SK-N-SH treated with all-trans-retinoic acid at 6 μM for 48 hours (cell line): Measurements from ENCODE around the gene KLHDC3.
"Not testable (repeated sequence)": the region's sequence is repeated elsewhere in the genome, so short reads cannot be mapped to it uniquely, and the experiment has no call there.

Source experiments
- ATAC-seq: fragments of 200-7000 bp; cut with Tn5 transposase; 3 replicates; pipeline ENCODE4 v1.9.1; 2020; ENCODE audit warnings: mild to moderate bottlenecking, moderate library complexity
- ARNTL ChIP-seq: fragments of 450-650 bp; formaldehyde crosslinking; IDR thresholded peaks from 2 replicates; pipeline ENCODE4 v1.5.0; 2020; ENCODE audit warnings: low read depth, mild to moderate bottlenecking, moderate library complexity, borderline replicate concordance
- BACH2 ChIP-seq: fragments of 250-450 bp; sonication (Bioruptor Pico); IDR thresholded peaks from 2 replicates; pipeline ENCODE4 v1.9.0; 2021; ENCODE audit warnings: mild to moderate bottlenecking, borderline replicate concordance
- CREB5 ChIP-seq: fragments of 250-450 bp; sonication (Bioruptor Pico); IDR thresholded peaks from 2 replicates; pipeline ENCODE4 v1.5.1; 2020; ENCODE audit warnings: low read depth, mild to moderate bottlenecking, moderate library complexity
- CSDC2 ChIP-seq: fragments of 250-450 bp; sonication (Bioruptor Pico); IDR thresholded peaks from 2 replicates; pipeline ENCODE4 v1.5.0; 2020; ENCODE audit warnings: mild to moderate bottlenecking, moderate library complexity
- CSRNP3 ChIP-seq: fragments of 250-450 bp; sonication (Bioruptor Pico); IDR thresholded peaks from 2 replicates; pipeline ENCODE4 v1.5.1; 2021; ENCODE audit warnings: mild to moderate bottlenecking, moderate library complexity
- ESRRG ChIP-seq: fragments of 250-450 bp; sonication (Bioruptor Pico); IDR thresholded peaks from 2 replicates; pipeline ENCODE4 v1.6.1; 2021; ENCODE audit warnings: mild to moderate bottlenecking
- GLIS3 ChIP-seq: fragments of 250-450 bp; sonication (Bioruptor Pico); IDR thresholded peaks from 2 replicates; pipeline ENCODE4 v1.5.0; 2020; ENCODE audit warnings: mild to moderate bottlenecking, moderate library complexity
- OSR1 ChIP-seq: fragments of 250-450 bp; sonication (Bioruptor Pico); IDR thresholded peaks from 2 replicates; pipeline ENCODE4 v1.8.0; 2022; ENCODE audit warnings: moderate library complexity, mild to moderate bottlenecking, inconsistent platforms
- PATZ1 ChIP-seq: fragments of 250-450 bp; sonication (Bioruptor Pico); IDR thresholded peaks from 2 replicates; pipeline ENCODE4 v1.8.0; 2020; ENCODE audit warnings: mild to moderate bottlenecking, moderate library complexity, borderline replicate concordance
- PPARA ChIP-seq: fragments of 250-450 bp; sonication (Bioruptor Pico); IDR thresholded peaks from 2 replicates; pipeline ENCODE4 v1.5.0; 2020; ENCODE audit warnings: mild to moderate bottlenecking, borderline replicate concordance
- RARB ChIP-seq: fragments of 250-450 bp; sonication (Bioruptor Pico); IDR thresholded peaks from 2 replicates; pipeline ENCODE4 v1.8.0; 2021; ENCODE audit warnings: mild to moderate bottlenecking, moderate library complexity
- SNAI2 ChIP-seq: fragments of 250-450 bp; sonication (Bioruptor Pico); IDR thresholded peaks from 2 replicates; pipeline ENCODE4 v1.5.0; 2020; ENCODE audit warnings: mild to moderate bottlenecking, moderate library complexity
- TCF4 ChIP-seq: fragments of 250-450 bp; sonication (Bioruptor Pico); IDR thresholded peaks from 2 replicates; pipeline ENCODE4 v1.8.0; 2021; ENCODE audit warnings: mild to moderate bottlenecking, moderate library complexity, borderline replicate concordance
- TOX ChIP-seq: fragments of 250-450 bp; sonication (Bioruptor Pico); IDR thresholded peaks from 2 replicates; pipeline ENCODE4 v1.8.0; 2021; ENCODE audit warnings: mild to moderate bottlenecking, moderate library complexity, borderline replicate concordance
- ZC3H10 ChIP-seq: fragments of 250-450 bp; sonication (Bioruptor Pico); IDR thresholded peaks from 2 replicates; pipeline ENCODE4 v1.5.1; 2021; ENCODE audit warnings: mild to moderate bottlenecking, moderate library complexity
- ZFP3 ChIP-seq: fragments of 250-450 bp; sonication (Bioruptor Pico); IDR thresholded peaks from 2 replicates; pipeline ENCODE4 v1.5.0; 2020; ENCODE audit warnings: mild to moderate bottlenecking, moderate library complexity
- ZFP30 ChIP-seq: fragments of 450-650 bp; formaldehyde crosslinking; IDR thresholded peaks from 2 replicates; pipeline ENCODE4 v1.5.0; 2022; ENCODE audit warnings: mild to moderate bottlenecking, moderate library complexity
- ZNF565 ChIP-seq: fragments of 450-650 bp; formaldehyde crosslinking; conservative IDR thresholded peaks from 2 replicates; pipeline ENCODE4 v1.5.0; 2020; ENCODE audit warnings: low read depth, mild to moderate bottlenecking, moderate library complexity
- ZNF70 ChIP-seq: fragments of 450-650 bp; formaldehyde crosslinking; IDR thresholded peaks from 2 replicates; pipeline ENCODE4 v1.5.0; 2020; ENCODE audit warnings: mild to moderate bottlenecking, moderate library complexity
- ZNF8 ChIP-seq: fragments of 450-650 bp; formaldehyde crosslinking; IDR thresholded peaks from 2 replicates; pipeline ENCODE4 v1.5.0; 2020; ENCODE audit warnings: mild to moderate bottlenecking, moderate library complexity
- TF ChIP-seq, protein P1 (sequence below): fragments of 250-450 bp; sonication (Bioruptor Pico); IDR thresholded peaks from 2 replicates; pipeline ENCODE4 v1.5.0; 2020; ENCODE audit warnings: mild to moderate bottlenecking, moderate library complexity

The KLHDC3 gene

DNA sequence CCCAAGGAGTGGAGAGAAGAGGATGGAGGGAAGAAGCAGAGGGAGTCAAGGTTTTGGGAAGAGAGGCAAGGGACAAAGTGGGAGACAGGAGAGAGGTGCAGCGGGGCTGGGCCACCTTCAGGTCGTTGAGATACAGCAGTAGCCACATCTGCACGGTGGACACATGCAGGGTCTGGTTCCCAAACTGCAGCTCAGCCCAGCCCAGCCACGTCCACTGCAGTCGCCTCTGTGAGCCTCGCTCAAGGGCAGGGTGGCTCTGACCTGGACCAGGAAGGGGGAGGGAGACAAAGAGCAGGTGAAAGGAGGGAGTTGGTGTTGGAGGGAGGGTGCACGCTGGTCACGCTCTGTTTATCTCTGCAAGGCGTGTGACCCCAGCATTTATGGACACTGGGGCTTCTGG lies 24.7 kb downstream of the KLHDC3 start:
- ATAC-seq: no peak
- TF ChIP-seq ESRRG (CRISPR knock-in tag): no peak

DNA sequence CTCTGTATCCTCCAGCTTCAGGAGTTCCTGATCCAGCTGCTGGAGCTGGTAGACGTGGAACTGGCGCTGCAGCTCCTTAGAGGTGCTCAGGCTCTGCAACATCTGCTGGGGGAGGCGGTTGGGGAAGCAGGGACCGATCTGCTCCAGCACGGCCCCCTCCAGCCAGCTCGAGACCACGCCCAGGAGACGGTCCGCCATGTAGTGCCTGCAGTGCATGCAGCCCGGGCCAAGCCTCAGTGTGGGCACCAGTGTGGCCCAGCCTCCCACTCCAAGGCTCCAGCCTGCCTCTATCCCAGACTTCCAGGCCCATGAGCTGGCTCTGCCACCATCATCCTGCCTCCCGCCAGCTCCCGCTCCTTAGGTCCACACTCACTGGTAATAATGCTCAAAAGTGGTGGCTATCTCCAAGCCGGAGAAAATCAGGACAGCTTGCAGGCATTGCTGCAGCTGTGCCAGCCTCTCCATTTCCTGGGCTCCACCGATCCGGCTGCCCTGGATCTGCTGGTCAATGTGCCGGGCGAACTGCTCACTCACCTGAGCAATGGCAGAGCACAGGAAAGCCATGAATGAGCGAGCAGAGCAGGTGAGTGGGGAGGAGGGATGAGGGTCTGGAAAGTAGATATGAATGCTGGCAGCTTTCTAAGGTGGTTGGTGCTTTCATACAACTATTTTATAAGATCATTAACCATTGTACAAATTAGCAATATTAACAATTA lies 26.7 kb downstream of the KLHDC3 start:
- ATAC-seq: no peak
- TF ChIP-seq CSDC2 (CRISPR knock-in tag): no peak
- TF ChIP-seq PATZ1 (CRISPR knock-in tag): no peak
- no peak for TF ChIP-seq ZNF8 (CRISPR knock-in tag)
- TF ChIP-seq CREB5 (CRISPR knock-in tag): no peak

- ATAC-seq: not testable (repeated sequence)
Measured at GRCh38 chr6:43041475-43041874, 27.4 kb downstream of the KLHDC3 start.

DNA sequence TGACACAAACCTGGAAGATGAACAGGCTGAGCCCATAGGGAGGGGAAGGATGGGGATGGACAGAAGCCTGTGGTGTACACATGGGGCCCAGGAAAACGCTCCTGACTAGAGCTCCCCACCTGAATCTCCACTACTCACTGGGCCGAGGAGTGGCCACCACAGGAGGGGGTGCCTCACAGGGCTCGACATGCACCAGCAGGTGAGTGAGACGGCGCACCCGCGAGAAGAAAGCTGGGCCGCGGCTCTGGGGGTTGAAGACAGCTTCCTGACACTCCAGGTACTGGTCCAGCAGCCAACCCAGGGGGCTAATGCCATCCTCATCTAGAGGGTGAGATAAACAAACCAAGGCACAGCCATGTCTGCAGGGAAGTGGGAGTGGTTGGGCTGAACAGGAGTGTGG lies 29.3 kb downstream of the KLHDC3 start:
- ATAC-seq: no peak

GRCh38 chr6:43045371-43045930 lies 31.4 kb downstream of the KLHDC3 start:
- no peak for ATAC-seq
- TF ChIP-seq BACH2 (CRISPR knock-in tag) (no peak), CREB5 (CRISPR knock-in tag) (no peak), ZNF565 (no peak), ESRRG (CRISPR knock-in tag) (no peak), ZFP30 (no peak), ZC3H10 (CRISPR knock-in tag) (no peak), RARB (CRISPR knock-in tag) (no peak), TOX (CRISPR knock-in tag) (no peak), TCF4 (CRISPR knock-in tag) (no peak)

More for the DNA sequence above, 29.3 kb downstream of the KLHDC3 start:
- TF ChIP-seq BACH2 (CRISPR knock-in tag): no peak
- no peak for TF ChIP-seq TOX (CRISPR knock-in tag)
- no peak for TF ChIP-seq OSR1 (CRISPR knock-in tag)
- TF ChIP-seq ZNF565: no peak
- TF ChIP-seq PPARA: no peak
- no peak for TF ChIP-seq CREB5 (CRISPR knock-in tag)
- TF ChIP-seq TCF4 (CRISPR knock-in tag): no peak
- TF ChIP-seq RARB (CRISPR knock-in tag): no peak
- no peak for TF ChIP-seq ESRRG (CRISPR knock-in tag)
- TF ChIP-seq ZFP30: no peak
- TF ChIP-seq CSDC2 (CRISPR knock-in tag): no peak
- no peak for TF ChIP-seq SNAI2 (CRISPR knock-in tag)
- TF ChIP-seq ARNTL: no peak
- no peak for TF ChIP-seq ZFP3 (CRISPR knock-in tag)

- ATAC-seq: no peak
- TF ChIP-seq GLIS3 (CRISPR knock-in tag) (no peak), CSRNP3 (CRISPR knock-in tag) (no peak), PATZ1 (CRISPR knock-in tag) (no peak), ZNF70 (CRISPR knock-in tag) (no peak)
- TF ChIP-seq, protein P1, sequence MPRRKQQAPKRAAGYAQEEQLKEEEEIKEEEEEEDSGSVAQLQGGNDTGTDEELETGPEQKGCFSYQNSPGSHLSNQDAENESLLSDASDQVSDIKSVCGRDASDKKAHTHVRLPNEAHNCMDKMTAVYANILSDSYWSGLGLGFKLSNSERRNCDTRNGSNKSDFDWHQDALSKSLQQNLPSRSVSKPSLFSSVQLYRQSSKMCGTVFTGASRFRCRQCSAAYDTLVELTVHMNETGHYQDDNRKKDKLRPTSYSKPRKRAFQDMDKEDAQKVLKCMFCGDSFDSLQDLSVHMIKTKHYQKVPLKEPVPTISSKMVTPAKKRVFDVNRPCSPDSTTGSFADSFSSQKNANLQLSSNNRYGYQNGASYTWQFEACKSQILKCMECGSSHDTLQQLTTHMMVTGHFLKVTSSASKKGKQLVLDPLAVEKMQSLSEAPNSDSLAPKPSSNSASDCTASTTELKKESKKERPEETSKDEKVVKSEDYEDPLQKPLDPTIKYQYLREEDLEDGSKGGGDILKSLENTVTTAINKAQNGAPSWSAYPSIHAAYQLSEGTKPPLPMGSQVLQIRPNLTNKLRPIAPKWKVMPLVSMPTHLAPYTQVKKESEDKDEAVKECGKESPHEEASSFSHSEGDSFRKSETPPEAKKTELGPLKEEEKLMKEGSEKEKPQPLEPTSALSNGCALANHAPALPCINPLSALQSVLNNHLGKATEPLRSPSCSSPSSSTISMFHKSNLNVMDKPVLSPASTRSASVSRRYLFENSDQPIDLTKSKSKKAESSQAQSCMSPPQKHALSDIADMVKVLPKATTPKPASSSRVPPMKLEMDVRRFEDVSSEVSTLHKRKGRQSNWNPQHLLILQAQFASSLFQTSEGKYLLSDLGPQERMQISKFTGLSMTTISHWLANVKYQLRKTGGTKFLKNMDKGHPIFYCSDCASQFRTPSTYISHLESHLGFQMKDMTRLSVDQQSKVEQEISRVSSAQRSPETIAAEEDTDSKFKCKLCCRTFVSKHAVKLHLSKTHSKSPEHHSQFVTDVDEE (CRISPR knock-in tag): no peak
Measured at GRCh38 chr6:43047998-43048397, 33.9 kb downstream of the KLHDC3 start.
